Left lung (tissue), 10 donors: ENCODE measurements around the gene PARP3. TPM values are rescaled to one million over a fixed set of nuclear protein-coding genes. Genes with fewer than 3 reads are reported as not detected.

Experiments
- ATAC-seq: fragments of 200-7000 bp; cut with Tn5 transposase; one replicate; pipeline ENCODE4 v1.9.1; 2020; ENCODE audit warnings: moderate library complexity
- DNase-seq, 4 donors: peaks; one replicate each; pipeline ENCODE4 v3.0.0-alpha.2; 2013 to 2020
- H3K27ac ChIP-seq, 2 donors: fragments of 200-600 bp; sonication (generic) in 1 of 2; one replicate each; pipeline versions ENCODE4 v1.5.0 to v1.8.0; 2020 to 2021
- H3K27me3 ChIP-seq, 2 donors: fragments of 200-600 bp; sonication (generic) in 1 of 2; one replicate each; pipeline versions ENCODE4 v1.5.0 to v1.8.0; 2020 to 2021
- H3K36me3 ChIP-seq, 2 donors: fragments of 200-600 bp; sonication (generic) in 1 of 2; one replicate each; pipeline versions ENCODE4 v1.5.0 to v1.8.0; 2020 to 2021
- H3K4me1 ChIP-seq, 2 donors: fragments of 200-600 bp; one replicate each; pipeline ENCODE4 v1.8.0; 2021
- H3K4me3 ChIP-seq, 2 donors: fragments of 200-600 bp; sonication (generic) in 1 of 2; one replicate each; pipeline versions ENCODE4 v1.5.0 to v1.8.0; 2020 to 2021; ENCODE audit warnings: mild to moderate bottlenecking in 1 of 2
- H3K9me3 ChIP-seq, 2 donors: fragments of 200-600 bp; sonication (generic) in 1 of 2; one replicate each; pipeline versions ENCODE4 v1.5.0 to v1.8.0; 2020 to 2021
- CTCF ChIP-seq, 2 donors: fragments of 200-600 bp; sonication (generic) in 1 of 2; IDR thresholded peaks; one replicate each; pipeline versions ENCODE4 v1.5.0 to v1.8.0; 2021; ENCODE audit warnings: antibody characterized with exemption in 2 of 2
- intact Hi-C, 2 donors: fragments of 100-400 bp; cut with DNase I; formaldehyde crosslinking; loops; one replicate each; pipeline versions ENCODE4 v1.11.2 to v1.14.2; 2022
- polyA plus RNA-seq, 6 donors: library from polyadenylated mRNA; unstranded; fragments of 120-200 nt; gene quantifications; one replicate each; pipeline ENCODE4 v1.2.1, GENCODE V29; 2013; ENCODE audit not compliant: insufficient read length in 6 of 6
- total RNA-seq, 2 donors: library from RNA; stranded (reverse); fragmentation: NEBNext Ultra II Directional; extraction: Animal tissue kit (Norgen Biotek cat#: 25700); gene quantifications; one replicate each; pipeline ENCODE4 v1.2.1, GENCODE V29; 2021
- donor health status: DM: no; HTN: yes; CAD: no.
- donor health status: DM: no; HTN: no; CAD: no.

Gene PARP3
- total and polyA plus RNA-seq, 8 donors = 16.5 to 24.1 (median 20.3) TPM

GRCh38 chr3:51942603-51943450 is 664 bp downstream of the PARP3 start:
- intact Hi-C loops = no loop called here
- Histone ChIP-seq H3K4me3 (peak overlapping the region; percentile 45 to 86), H3K36me3 (peaks cover 0 to 21% of the 10 kb centered on the region in 2 donors), H3K9me3 (no peaks in the 10 kb centered on the region), H3K4me1 (peaks cover 11 to 41% of the 10 kb centered on the region in 2 donors), H3K27me3 (no peaks in the 10 kb centered on the region), H3K27ac (peak overlapping the region; percentile 88 to 93)
- TF ChIP-seq CTCF (IDR thresholded peaks at IDR 0.05) = no peak
- ATAC-seq = peak; percentile 60
- DNase-seq = peak in 3 of 4 donors; percentile 55 to 83 (median 69)

- intact Hi-C loops = no loop called here
These were observed 1.6 kb downstream of the PARP3 start for GRCh38 chr3:51943451-51944391.

GRCh38 chr3:51944451-51945021 is 2.4 kb downstream of the PARP3 start:
- peaks cover 11 to 31% of the 10 kb centered on the region in 2 donors for H3K4me1 ChIP-seq
- H3K27ac ChIP-seq = no peak overlapping the region
- ATAC-seq (no peak), DNase-seq (no peak)
- H3K9me3 ChIP-seq = no peaks in the 10 kb centered on the region
- peaks cover 0 to 27% of the 10 kb centered on the region in 2 donors for H3K36me3 ChIP-seq
- TF ChIP-seq CTCF (IDR thresholded peaks at IDR 0.05) = no peak
- H3K27me3 ChIP-seq = no peaks in the 10 kb centered on the region
- no peak overlapping the region for H3K4me3 ChIP-seq
- intact Hi-C loops = no loop called here

More at GRCh38 chr3:51943451-51944391, 1.6 kb downstream of the PARP3 start:
- peaks cover 0 to 21% of the 10 kb centered on the region in 2 donors for H3K36me3 ChIP-seq
- H3K27ac ChIP-seq = peak overlapping the region; percentile 88 to 93
- H3K4me1 ChIP-seq = peaks cover 11 to 39% of the 10 kb centered on the region in 2 donors
- no peak for ATAC-seq
- peak in 1 of 4 donors; percentile 53 for DNase-seq
- H3K9me3 ChIP-seq = no peaks in the 10 kb centered on the region
- no peak for TF ChIP-seq CTCF (IDR thresholded peaks at IDR 0.05)
- H3K27me3 ChIP-seq = no peaks in the 10 kb centered on the region
- peak overlapping the region in 1 of 2 donors; percentile 86 for H3K4me3 ChIP-seq

- peaks cover 0 to 27% of the 10 kb centered on the region in 2 donors for H3K36me3 ChIP-seq
- peaks cover 11 to 26% of the 10 kb centered on the region in 2 donors for H3K4me1 ChIP-seq
- no peak for ATAC-seq
- intact Hi-C loops = no loop called here
- H3K27ac ChIP-seq = no peak overlapping the region
- peak in 1 of 4 donors; percentile 45 for DNase-seq
- no peak for TF ChIP-seq CTCF (IDR thresholded peaks at IDR 0.05)
- no peaks in the 10 kb centered on the region for H3K27me3 ChIP-seq
- no peak overlapping the region for H3K4me3 ChIP-seq
- no peaks in the 10 kb centered on the region for H3K9me3 ChIP-seq
These were observed 3.1 kb downstream of the PARP3 start for GRCh38 chr3:51945031-51945840.
